Suprapubic skin (tissue), 4 donors: ENCODE results near the gene ZNF709.

Experiments
- EP300 ChIP-seq: sonication (generic); formaldehyde crosslinking; IDR thresholded peaks from one replicate; pipeline ENCODE4 v1.6.1; 2017; ENCODE audit warnings: antibody characterized with exemption
- POLR2A ChIP-seq, 2 donors: fragments of 450-650 bp; IDR thresholded peaks; one replicate each; pipeline ENCODE4 v1.6.1; 2017; ENCODE audit warnings: antibody characterized with exemption in 2 of 2, mild to moderate bottlenecking in 2 of 2, moderate library complexity in 2 of 2
- POLR2AphosphoS5 ChIP-seq, 3 donors: sonication (generic); formaldehyde crosslinking; IDR thresholded peaks; one replicate each; pipeline ENCODE4 v1.6.1; 2017; ENCODE audit warnings: antibody characterized with exemption in 3 of 3
- TF ChIP-seq, protein P1 (sequence below), 2 donors: fragments of 200-600 bp in 1 of 2; fragments of 450-650 bp in 1 of 2; sonication (generic) in 1 of 2; IDR thresholded peaks; one replicate each; pipeline ENCODE4 v1.5.1; 2016 to 2019; ENCODE audit warnings: antibody characterized with exemption in 2 of 2, mild to moderate bottlenecking in 1 of 2, moderate library complexity in 1 of 2

- TF ChIP-seq POLR2A (IDR thresholded peaks at IDR 0.05) (no peak), POLR2AphosphoS5 (IDR thresholded peaks at IDR 0.05) (no peak), EP300 (no peak)
- TF ChIP-seq, protein P1, sequence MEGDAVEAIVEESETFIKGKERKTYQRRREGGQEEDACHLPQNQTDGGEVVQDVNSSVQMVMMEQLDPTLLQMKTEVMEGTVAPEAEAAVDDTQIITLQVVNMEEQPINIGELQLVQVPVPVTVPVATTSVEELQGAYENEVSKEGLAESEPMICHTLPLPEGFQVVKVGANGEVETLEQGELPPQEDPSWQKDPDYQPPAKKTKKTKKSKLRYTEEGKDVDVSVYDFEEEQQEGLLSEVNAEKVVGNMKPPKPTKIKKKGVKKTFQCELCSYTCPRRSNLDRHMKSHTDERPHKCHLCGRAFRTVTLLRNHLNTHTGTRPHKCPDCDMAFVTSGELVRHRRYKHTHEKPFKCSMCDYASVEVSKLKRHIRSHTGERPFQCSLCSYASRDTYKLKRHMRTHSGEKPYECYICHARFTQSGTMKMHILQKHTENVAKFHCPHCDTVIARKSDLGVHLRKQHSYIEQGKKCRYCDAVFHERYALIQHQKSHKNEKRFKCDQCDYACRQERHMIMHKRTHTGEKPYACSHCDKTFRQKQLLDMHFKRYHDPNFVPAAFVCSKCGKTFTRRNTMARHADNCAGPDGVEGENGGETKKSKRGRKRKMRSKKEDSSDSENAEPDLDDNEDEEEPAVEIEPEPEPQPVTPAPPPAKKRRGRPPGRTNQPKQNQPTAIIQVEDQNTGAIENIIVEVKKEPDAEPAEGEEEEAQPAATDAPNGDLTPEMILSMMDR (IDR thresholded peaks at IDR 0.05), result no peak
Measured at GRCh38 chr19:12484371-12485051, at the start of gene ZNF709.
